Activated T-cell treated with anti-CD3 and anti-CD28 coated beads, Interleukin-2, amount 50 U/mL, for 1 hour (primary cell): ENCODE measurements around the gene PNPLA6.
A peak's percentile ranks its signal among the peaks of the same experiment; 100 is the strongest.
"Not testable (repeated sequence)": the region's sequence is repeated elsewhere in the genome, so short reads cannot be mapped to it uniquely, and the experiment has no call there.

Experiments
- DNase-seq: peaks from one replicate; pipeline ENCODE4 v3.0.0-alpha.2; 2020

Gene PNPLA6

GRCh38 chr19:7534531-7535046, 928 bp upstream of the PNPLA6 start:
- DNase-seq = peak; percentile 45

GRCh38 chr19:7535998-7536695, 630 bp downstream of the PNPLA6 start:
- DNase-seq = no peak

GRCh38 chr19:7538990-7539389, 3.5 kb downstream of the PNPLA6 start:
- DNase-seq = not testable (repeated sequence)

GRCh38 chr19:7539827-7540425, 4.4 kb downstream of the PNPLA6 start:
- DNase-seq = no peak

- no peak for DNase-seq
Observed at GRCh38 chr19:7540761-7541474, 5.4 kb downstream of the PNPLA6 start.

GRCh38 chr19:7541475-7541824, 5.9 kb downstream of the PNPLA6 start:
- no peak for DNase-seq

GRCh38 chr19:7541828-7542443, 6.4 kb downstream of the PNPLA6 start:
- DNase-seq = no peak

GRCh38 chr19:7542556-7543348, 7.2 kb downstream of the PNPLA6 start:
- DNase-seq = no peak

- no peak for DNase-seq
Observed at GRCh38 chr19:7544626-7545025, 9.1 kb downstream of the PNPLA6 start.

GRCh38 chr19:7545300-7545699, 9.8 kb downstream of the PNPLA6 start:
- DNase-seq = no peak

GRCh38 chr19:7545904-7546303, 10.4 kb downstream of the PNPLA6 start:
- no peak for DNase-seq

- DNase-seq = no peak
Observed at GRCh38 chr19:7547159-7547558, 11.6 kb downstream of the PNPLA6 start.

- DNase-seq = no peak
Observed at GRCh38 chr19:7549429-7550148, 14.1 kb downstream of the PNPLA6 start.

GRCh38 chr19:7550169-7550770, 14.8 kb downstream of the PNPLA6 start:
- no peak for DNase-seq

- DNase-seq = peak; percentile 52
Observed at GRCh38 chr19:7550987-7551761, 15.7 kb downstream of the PNPLA6 start.

- no peak for DNase-seq
Observed at GRCh38 chr19:7552781-7553180, 17.3 kb downstream of the PNPLA6 start.

- DNase-seq = no peak
Observed at GRCh38 chr19:7554565-7554964, 19.0 kb downstream of the PNPLA6 start.

- DNase-seq = peak; percentile 26
Observed at GRCh38 chr19:7554990-7555864, 19.7 kb downstream of the PNPLA6 start.

- DNase-seq = no peak
Observed at GRCh38 chr19:7556696-7557315, 21.3 kb downstream of the PNPLA6 start.
